Astrocyte (in vitro differentiated cells and primary cell): ENCODE results near the gene TRIM61. TPM values are rescaled to one million over a fixed set of nuclear protein-coding genes. Genes with fewer than 3 reads are reported as not detected.

Experiments
- DNase-seq: peaks from one replicate; pipeline ENCODE4 v3.0.0-alpha.2; 2010; ENCODE audit warnings: low read depth
- FAIRE-seq: peaks from 2 replicates; lab custom pipeline; 2011; peaks lifted over from hg19 to GRCh38; lab: Jason Lieb, UNC
- H2AFZ ChIP-seq: 2 replicates; pipeline ENCODE4 v1.6.0; 2012; ENCODE audit warnings: low read depth, low read length, inconsistent platforms
- H3K27ac ChIP-seq: 2 replicates; pipeline ENCODE4 v1.5.1; 2011; ENCODE audit warnings: low read depth, low read length, inconsistent platforms
- H3K27me3 ChIP-seq: 2 replicates; pipeline ENCODE4 v1.6.0; 2011; ENCODE audit warnings: low read length, inconsistent platforms; ENCODE audit not compliant: insufficient read depth
- H3K36me3 ChIP-seq: 2 replicates; pipeline ENCODE4 v1.5.1; 2011; ENCODE audit warnings: low read length, inconsistent platforms; ENCODE audit not compliant: insufficient read depth
- H3K4me1 ChIP-seq: 2 replicates; pipeline ENCODE4 v1.5.1; 2011; ENCODE audit warnings: low read length, inconsistent platforms; ENCODE audit not compliant: insufficient read depth
- H3K4me2 ChIP-seq: 2 replicates; pipeline ENCODE4 v1.6.0; 2012; ENCODE audit warnings: low read length, inconsistent platforms
- H3K4me3 ChIP-seq: 2 replicates; pipeline ENCODE4 v1.5.1; 2011; ENCODE audit warnings: low read depth, mild to moderate bottlenecking, low read length, inconsistent platforms; ENCODE audit not compliant: insufficient read depth
- H3K79me2 ChIP-seq: 2 replicates; pipeline ENCODE4 v1.6.0; 2012; ENCODE audit warnings: mild to moderate bottlenecking, low read length, inconsistent platforms; ENCODE audit not compliant: insufficient read depth
- H3K9ac ChIP-seq: 2 replicates; pipeline ENCODE4 v1.6.0; 2012; ENCODE audit warnings: mild to moderate bottlenecking, low read length, inconsistent platforms
- H3K9me3 ChIP-seq: 2 replicates; pipeline ENCODE4 v1.5.1; 2012; ENCODE audit warnings: low read depth, mild to moderate bottlenecking, low read length, inconsistent platforms; ENCODE audit not compliant: insufficient read depth
- H4K20me1 ChIP-seq: 2 replicates; pipeline ENCODE4 v1.6.0; 2012; ENCODE audit warnings: low read length, inconsistent platforms; ENCODE audit not compliant: insufficient read depth
- H3K27ac Mint-ChIP-seq: one replicate; pipeline ENCODE4 v1.8.0; 2021; ENCODE audit warnings: mild to moderate bottlenecking, mixed read lengths; ENCODE audit not compliant: unreplicated experiment
- H3K27me3 Mint-ChIP-seq: one replicate; pipeline ENCODE4 v1.8.0; 2021; ENCODE audit warnings: low read depth, mixed read lengths; ENCODE audit not compliant: unreplicated experiment
- H3K36me3 Mint-ChIP-seq: one replicate; pipeline ENCODE4 v1.8.0; 2021; ENCODE audit warnings: low read depth, mixed read lengths; ENCODE audit not compliant: unreplicated experiment
- H3K4me1 Mint-ChIP-seq: one replicate; pipeline ENCODE4 v1.8.0; 2021; ENCODE audit warnings: low read depth, mixed read lengths; ENCODE audit not compliant: unreplicated experiment
- H3K4me3 Mint-ChIP-seq: one replicate; pipeline ENCODE4 v1.8.0; 2021; ENCODE audit warnings: mild to moderate bottlenecking, moderate library complexity, mixed read lengths; ENCODE audit not compliant: unreplicated experiment
- H3K9me3 Mint-ChIP-seq: one replicate; pipeline ENCODE4 v1.8.0; 2021; ENCODE audit warnings: mild to moderate bottlenecking, mixed read lengths; ENCODE audit not compliant: unreplicated experiment
- EZH2 ChIP-seq: IDR thresholded peaks from 2 replicates; pipeline ENCODE4 v1.6.1; 2012; ENCODE audit warnings: mild to moderate bottlenecking, low read length, inconsistent platforms; ENCODE audit not compliant: insufficient read depth
- total RNA-seq: library from RNA; stranded (reverse); gene quantifications from 2 replicates; pipeline ENCODE4 v1.2.1, GENCODE V29; 2021
- TF ChIP-seq, protein P1 (sequence below): IDR thresholded peaks from 2 replicates; pipeline ENCODE4 v1.5.1; 2011; ENCODE audit warnings: low read depth, mild to moderate bottlenecking, inconsistent platforms, low read length, moderate library complexity; ENCODE audit not compliant: insufficient read depth

TRIM61 gene
- total RNA-seq, 1 donor from 2014 or later, result 2.2 TPM

- FAIRE-seq, result no peak
These were observed 30.6 kb downstream of the TRIM61 start for GRCh38 chr4:164946810-164947209.

GRCh38 chr4:164945146-164945545 is 32.3 kb downstream of the TRIM61 start:
- FAIRE-seq (no peak), DNase-seq (no peak)
- no peaks in the 10 kb centered on the region for H3K27me3 ChIP-seq
- no peaks in the 10 kb centered on the region for H3K79me2 ChIP-seq
- no peak for TF ChIP-seq EZH2
- TF ChIP-seq, protein P1, sequence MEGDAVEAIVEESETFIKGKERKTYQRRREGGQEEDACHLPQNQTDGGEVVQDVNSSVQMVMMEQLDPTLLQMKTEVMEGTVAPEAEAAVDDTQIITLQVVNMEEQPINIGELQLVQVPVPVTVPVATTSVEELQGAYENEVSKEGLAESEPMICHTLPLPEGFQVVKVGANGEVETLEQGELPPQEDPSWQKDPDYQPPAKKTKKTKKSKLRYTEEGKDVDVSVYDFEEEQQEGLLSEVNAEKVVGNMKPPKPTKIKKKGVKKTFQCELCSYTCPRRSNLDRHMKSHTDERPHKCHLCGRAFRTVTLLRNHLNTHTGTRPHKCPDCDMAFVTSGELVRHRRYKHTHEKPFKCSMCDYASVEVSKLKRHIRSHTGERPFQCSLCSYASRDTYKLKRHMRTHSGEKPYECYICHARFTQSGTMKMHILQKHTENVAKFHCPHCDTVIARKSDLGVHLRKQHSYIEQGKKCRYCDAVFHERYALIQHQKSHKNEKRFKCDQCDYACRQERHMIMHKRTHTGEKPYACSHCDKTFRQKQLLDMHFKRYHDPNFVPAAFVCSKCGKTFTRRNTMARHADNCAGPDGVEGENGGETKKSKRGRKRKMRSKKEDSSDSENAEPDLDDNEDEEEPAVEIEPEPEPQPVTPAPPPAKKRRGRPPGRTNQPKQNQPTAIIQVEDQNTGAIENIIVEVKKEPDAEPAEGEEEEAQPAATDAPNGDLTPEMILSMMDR, result no peak
- H2AFZ ChIP-seq, result no peak overlapping the region
- no peaks in the 10 kb centered on the region for H3K9me3 Mint-ChIP-seq
- no peak overlapping the region for H3K27ac ChIP-seq
- H3K27ac Mint-ChIP-seq, result no peak overlapping the region
- H3K9me3 ChIP-seq, result no peaks in the 10 kb centered on the region
- H3K4me2 ChIP-seq, result no peak overlapping the region
- H3K4me1 ChIP-seq, result no peaks in the 10 kb centered on the region
- no peak overlapping the region for H3K4me3 ChIP-seq
- peaks cover 5% of the 10 kb centered on the region for H3K4me1 Mint-ChIP-seq
- peaks cover 6% of the 10 kb centered on the region for H3K27me3 Mint-ChIP-seq
- no peak overlapping the region for H3K9ac ChIP-seq
- no peaks in the 10 kb centered on the region for H3K36me3 ChIP-seq
- H4K20me1 ChIP-seq, result no peaks in the 10 kb centered on the region
- H3K4me3 Mint-ChIP-seq, result no peak overlapping the region
- H3K36me3 Mint-ChIP-seq, result no peaks in the 10 kb centered on the region

More at GRCh38 chr4:164946810-164947209, 30.6 kb downstream of the TRIM61 start:
- Histone ChIP-seq H3K4me2 (no peak overlapping the region), H4K20me1 (no peaks in the 10 kb centered on the region), H3K9me3 (no peaks in the 10 kb centered on the region), H3K79me2 (no peaks in the 10 kb centered on the region), H3K4me3 (no peak overlapping the region), H3K27ac (no peak overlapping the region), H2AFZ (no peak overlapping the region), H3K27me3 (no peaks in the 10 kb centered on the region), H3K36me3 (no peaks in the 10 kb centered on the region), H3K4me1 (no peaks in the 10 kb centered on the region), H3K9ac (no peak overlapping the region)
- no peak overlapping the region for H3K27ac Mint-ChIP-seq
- DNase-seq, result no peak
- peaks cover 5% of the 10 kb centered on the region for H3K4me1 Mint-ChIP-seq
- H3K27me3 Mint-ChIP-seq, result peaks cover 4% of the 10 kb centered on the region
- no peak overlapping the region for H3K4me3 Mint-ChIP-seq
- TF ChIP-seq EZH2, result no peak
- TF ChIP-seq, protein P1, result no peak
- H3K36me3 Mint-ChIP-seq, result no peaks in the 10 kb centered on the region
- H3K9me3 Mint-ChIP-seq, result no peaks in the 10 kb centered on the region

DNA sequence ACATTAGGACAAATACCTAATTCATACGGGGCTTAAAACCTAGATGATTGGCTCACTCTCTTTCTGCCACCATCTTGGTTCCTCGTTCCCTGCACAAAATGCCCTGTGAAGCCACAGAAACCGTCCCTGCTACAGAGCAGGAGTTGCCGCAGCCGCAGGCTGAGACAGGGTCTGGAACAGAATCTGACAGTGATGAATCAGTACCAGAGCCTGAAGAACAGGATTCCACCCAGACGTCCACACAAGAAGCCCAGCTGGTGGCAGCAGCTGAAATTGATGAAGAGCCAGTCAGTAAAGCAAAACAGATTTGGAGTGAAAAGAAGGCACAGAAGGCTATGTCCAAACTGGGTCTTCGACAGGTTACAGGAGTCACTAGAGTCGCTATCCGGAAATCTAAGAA is 34.3 kb downstream of the TRIM61 start:
- Histone ChIP-seq H3K79me2 (no peaks in the 10 kb centered on the region), H3K4me3 (no peak overlapping the region), H3K9ac (no peak overlapping the region), H4K20me1 (no peaks in the 10 kb centered on the region), H3K27ac (no peak overlapping the region), H3K27me3 (no peaks in the 10 kb centered on the region), H2AFZ (no peak overlapping the region), H3K4me1 (no peaks in the 10 kb centered on the region), H3K4me2 (no peak overlapping the region), H3K9me3 (no peaks in the 10 kb centered on the region), H3K36me3 (no peaks in the 10 kb centered on the region)
- FAIRE-seq (no peak), DNase-seq (no peak)
- no peaks in the 10 kb centered on the region for H3K36me3 Mint-ChIP-seq
- no peaks in the 10 kb centered on the region for H3K9me3 Mint-ChIP-seq
- TF ChIP-seq, protein P1, result no peak
- no peak for TF ChIP-seq EZH2
- H3K27me3 Mint-ChIP-seq, result peaks cover 9% of the 10 kb centered on the region
- H3K4me1 Mint-ChIP-seq, result peaks cover 5% of the 10 kb centered on the region
- H3K27ac Mint-ChIP-seq, result no peak overlapping the region
- no peak overlapping the region for H3K4me3 Mint-ChIP-seq
